Type B pancreatic cell (in vitro differentiated cells): Measurements from ENCODE around the gene PARN. TPM values are rescaled to one million over a fixed set of nuclear protein-coding genes. Genes with fewer than 3 reads are reported as not detected.

Source experiments
- DNase-seq: peaks from one replicate; pipeline ENCODE4 v3.0.0; 2021; ENCODE audit warnings: mixed read lengths; ENCODE audit not compliant: unreplicated experiment; ENCODE audit errors: extremely low spot score
- H3K27ac Mint-ChIP-seq: 2 replicates; pipeline ENCODE4 v1.8.0; 2021; ENCODE audit warnings: mild to moderate bottlenecking, mixed read lengths
- H3K27me3 Mint-ChIP-seq: 2 replicates; pipeline ENCODE4 v1.8.0; 2021; ENCODE audit warnings: mixed read lengths
- H3K36me3 Mint-ChIP-seq: 2 replicates; pipeline ENCODE4 v1.8.0; 2021; ENCODE audit warnings: mixed read lengths
- H3K4me1 Mint-ChIP-seq: one replicate; pipeline ENCODE4 v1.8.0; 2021; ENCODE audit warnings: mixed read lengths; ENCODE audit not compliant: unreplicated experiment
- H3K4me3 Mint-ChIP-seq: 2 replicates; pipeline ENCODE4 v1.8.0; 2021; ENCODE audit warnings: mild to moderate bottlenecking, mixed read lengths
- H3K9me3 Mint-ChIP-seq: 2 replicates; pipeline ENCODE4 v1.8.0; 2021; ENCODE audit warnings: mixed read lengths
- CTCF ChIP-seq: fragments of 200-600 bp; sonication (generic); conservative IDR thresholded peaks from 2 replicates; pipeline ENCODE4 v1.5.0; 2021; ENCODE audit warnings: antibody characterized with exemption, mild to moderate bottlenecking
- total RNA-seq: library from RNA; stranded (reverse); gene quantifications from 2 replicates; pipeline ENCODE4 v1.2.1, GENCODE V29; 2021; ENCODE audit warnings: low replicate concordance

Gene PARN
- total RNA-seq, 1 donor from 2014 or later, result 26.1 TPM

DNA sequence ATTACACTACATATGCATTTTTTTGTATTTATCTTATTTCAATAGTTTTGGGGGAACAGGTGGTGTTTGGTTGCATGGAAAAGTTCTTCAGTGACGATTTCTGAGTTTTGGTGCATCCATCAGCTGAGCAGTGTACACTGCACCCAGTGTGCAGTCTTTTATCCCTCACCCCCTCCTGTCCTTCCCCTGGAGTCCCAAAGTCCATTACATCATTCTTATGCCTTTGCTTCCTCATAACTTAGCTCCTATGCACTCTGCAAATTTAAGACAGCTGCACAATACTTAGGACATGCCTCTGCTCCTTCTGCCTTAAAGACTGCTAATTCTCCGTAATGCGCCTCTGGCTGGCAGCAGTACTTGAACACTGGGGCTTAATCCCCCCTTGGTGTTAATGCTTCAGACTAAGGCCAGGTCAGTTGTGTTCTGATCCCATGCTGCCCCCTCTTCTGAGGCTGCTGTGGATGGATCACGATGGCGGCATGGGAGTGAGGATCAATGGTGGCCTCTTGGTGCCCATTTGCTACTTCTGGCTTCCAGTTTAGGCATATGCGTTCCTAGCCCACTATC is 146.2 kb downstream of the PARN start:
- Mint-ChIP-seq H3K9me3 (no peaks in the 10 kb centered on the region), H3K36me3 (peaks cover 27% of the 10 kb centered on the region), H3K27me3 (no peaks in the 10 kb centered on the region), H3K4me3 (no peak overlapping the region), H3K27ac (peak overlapping the region; percentile 80), H3K4me1 (peaks cover 46% of the 10 kb centered on the region)
- no peak for TF ChIP-seq CTCF
- DNase-seq, result no peak

- peaks cover 25% of the 10 kb centered on the region for H3K36me3 Mint-ChIP-seq
- H3K27ac Mint-ChIP-seq, result no peak overlapping the region
- peaks cover 10% of the 10 kb centered on the region for H3K4me1 Mint-ChIP-seq
- DNase-seq, result no peak
- TF ChIP-seq CTCF, result no peak
- peaks cover 4% of the 10 kb centered on the region for H3K9me3 Mint-ChIP-seq
- H3K4me3 Mint-ChIP-seq, result no peak overlapping the region
- H3K27me3 Mint-ChIP-seq, result no peaks in the 10 kb centered on the region
Observed at GRCh38 chr16:14476183-14476582, 153.9 kb downstream of the PARN start.

DNA sequence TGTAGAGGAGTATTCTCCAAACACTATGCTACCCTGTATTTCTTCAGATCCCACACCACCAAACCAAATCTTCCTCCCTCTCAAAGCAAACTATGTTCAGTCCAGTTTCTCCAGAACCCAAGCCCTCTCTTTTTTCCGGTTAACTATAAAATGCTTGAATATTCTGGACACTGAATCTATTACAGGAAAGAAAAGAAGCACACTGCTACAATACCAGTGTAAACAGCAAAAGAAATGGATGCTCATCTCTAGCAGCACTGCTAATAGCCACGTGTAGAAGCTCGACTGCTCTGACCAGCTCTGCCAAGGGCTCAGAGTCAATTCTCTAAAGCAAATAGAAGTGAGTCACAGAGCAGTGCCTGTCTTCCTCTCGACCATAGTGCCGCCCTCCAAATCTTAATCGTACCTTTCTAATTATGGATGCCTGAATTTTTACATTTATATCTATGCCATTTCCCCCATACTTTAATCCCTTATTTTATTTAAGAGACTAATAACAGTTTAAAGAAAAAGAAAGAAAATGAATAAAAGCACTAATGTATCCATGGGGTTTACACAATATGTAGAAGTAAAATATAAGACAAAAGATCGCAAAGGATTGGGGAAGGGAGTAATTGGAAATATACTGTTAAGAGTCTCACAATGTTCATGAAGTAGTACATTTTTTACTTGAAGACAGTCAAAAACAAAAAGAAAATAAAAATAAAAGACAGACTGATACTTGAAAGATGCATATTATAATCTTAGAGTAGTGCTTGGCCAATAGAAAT is 154.5 kb downstream of the PARN start:
- H3K27ac Mint-ChIP-seq, result peak overlapping the region; percentile 49
- peaks cover 4% of the 10 kb centered on the region for H3K9me3 Mint-ChIP-seq
- no peak for TF ChIP-seq CTCF
- no peak for DNase-seq
- peaks cover 22% of the 10 kb centered on the region for H3K36me3 Mint-ChIP-seq
- H3K27me3 Mint-ChIP-seq, result no peaks in the 10 kb centered on the region
- peaks cover 10% of the 10 kb centered on the region for H3K4me1 Mint-ChIP-seq
- peak overlapping the region; percentile 15 for H3K4me3 Mint-ChIP-seq

- Mint-ChIP-seq H3K36me3 (peaks cover 8% of the 10 kb centered on the region), H3K4me3 (no peak overlapping the region), H3K9me3 (peaks cover 3% of the 10 kb centered on the region), H3K27me3 (no peaks in the 10 kb centered on the region), H3K27ac (no peak overlapping the region), H3K4me1 (peaks cover 15% of the 10 kb centered on the region)
- TF ChIP-seq CTCF, result no peak
- no peak for DNase-seq
Observed at GRCh38 chr16:14473488-14473887, 156.6 kb downstream of the PARN start.

- Mint-ChIP-seq H3K4me3 (no peak overlapping the region), H3K27ac (no peak overlapping the region), H3K4me1 (peaks cover 15% of the 10 kb centered on the region), H3K9me3 (no peaks in the 10 kb centered on the region), H3K27me3 (no peaks in the 10 kb centered on the region), H3K36me3 (peaks cover 10% of the 10 kb centered on the region)
- TF ChIP-seq CTCF, result no peak
- DNase-seq, result no peak
Observed at GRCh38 chr16:14472357-14472756, 157.7 kb downstream of the PARN start.
